HG02973 (cell line): ENCODE data around the gene RHEB.

Source experiments
- ATAC-seq: cut with Tn5 transposase; IDR thresholded peaks from one replicate; pipeline ENCODE4 v1.9.1; 2021; ENCODE audit warnings: moderate library complexity; ENCODE audit not compliant: unreplicated experiment

The RHEB gene

GRCh38 chr7:151422212-151422611 lies 97.5 kb downstream of the RHEB start:
- ATAC-seq: no peak

- no peak for ATAC-seq
These were observed 99.6 kb downstream of the RHEB start for GRCh38 chr7:151420144-151420543.

- ATAC-seq: no peak
These were observed 102.8 kb downstream of the RHEB start for GRCh38 chr7:151416941-151417315.

GRCh38 chr7:151416112-151416940 lies 103.4 kb downstream of the RHEB start:
- no peak for ATAC-seq
